Hepatocyte (in vitro differentiated cells): Measurements from ENCODE around the gene LRSAM1.

Experiments used
- CTCF ChIP-seq: fragments of 200-600 bp; sonication (generic); IDR thresholded peaks from 2 replicates; pipeline ENCODE4 v1.5.1; 2016; ENCODE audit warnings: antibody characterized with exemption, mild to moderate bottlenecking; ENCODE audit not compliant: poor library complexity
- EZH2 ChIP-seq: fragments of 200-600 bp; sonication (generic); IDR thresholded peaks from 2 replicates; pipeline ENCODE4 v1.6.1; 2016; ENCODE audit warnings: antibody characterized with exemption, mild to moderate bottlenecking, borderline replicate concordance

- TF ChIP-seq CTCF: no peak
- no peak for TF ChIP-seq EZH2
These were observed 94.2 kb downstream of the LRSAM1 start for GRCh38 chr9:127545196-127546124.
